ENCODE measurements around the gene CEP131.

DNA sequence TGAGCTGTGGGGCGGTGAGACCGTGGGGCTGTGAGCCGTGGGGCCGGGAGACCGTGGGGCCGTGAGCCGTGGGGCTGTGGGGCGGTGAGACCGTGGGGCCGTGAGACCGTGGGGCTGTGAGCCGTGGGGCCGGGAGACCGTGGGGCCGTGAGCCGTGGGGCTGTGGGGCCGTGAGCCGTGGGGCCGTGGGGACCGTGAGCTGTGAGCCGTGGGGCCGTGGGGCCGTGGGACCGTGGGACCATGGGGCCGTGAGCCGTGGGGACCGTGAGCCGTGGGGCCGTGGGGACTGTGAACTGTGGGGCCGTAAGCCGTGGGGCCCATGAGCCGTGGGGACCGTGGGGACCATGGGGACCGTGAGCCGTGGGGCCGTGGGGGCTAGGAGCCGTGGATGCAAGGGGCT lies 82.1 kb downstream of the CEP131 start:
- TF ChIP-seq, protein P1, sequence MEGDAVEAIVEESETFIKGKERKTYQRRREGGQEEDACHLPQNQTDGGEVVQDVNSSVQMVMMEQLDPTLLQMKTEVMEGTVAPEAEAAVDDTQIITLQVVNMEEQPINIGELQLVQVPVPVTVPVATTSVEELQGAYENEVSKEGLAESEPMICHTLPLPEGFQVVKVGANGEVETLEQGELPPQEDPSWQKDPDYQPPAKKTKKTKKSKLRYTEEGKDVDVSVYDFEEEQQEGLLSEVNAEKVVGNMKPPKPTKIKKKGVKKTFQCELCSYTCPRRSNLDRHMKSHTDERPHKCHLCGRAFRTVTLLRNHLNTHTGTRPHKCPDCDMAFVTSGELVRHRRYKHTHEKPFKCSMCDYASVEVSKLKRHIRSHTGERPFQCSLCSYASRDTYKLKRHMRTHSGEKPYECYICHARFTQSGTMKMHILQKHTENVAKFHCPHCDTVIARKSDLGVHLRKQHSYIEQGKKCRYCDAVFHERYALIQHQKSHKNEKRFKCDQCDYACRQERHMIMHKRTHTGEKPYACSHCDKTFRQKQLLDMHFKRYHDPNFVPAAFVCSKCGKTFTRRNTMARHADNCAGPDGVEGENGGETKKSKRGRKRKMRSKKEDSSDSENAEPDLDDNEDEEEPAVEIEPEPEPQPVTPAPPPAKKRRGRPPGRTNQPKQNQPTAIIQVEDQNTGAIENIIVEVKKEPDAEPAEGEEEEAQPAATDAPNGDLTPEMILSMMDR (conservative IDR thresholded peaks at IDR 0.05 in 1 of 2, IDR thresholded peaks at IDR 0.05 in 1 of 2; ENCODE audit: extremely low read depth in 1 of 2, insufficient read depth in 1 of 2, low read depth in 1 of 2, low read length in 2 of 2) = no peak
- no peak for TF ChIP-seq EZH2 (IDR thresholded peaks at IDR 0.05; ENCODE audit: borderline replicate concordance, low read length)

All from mammary epithelial cell (primary cell).